GM18517 (cell line): ENCODE results near the gene RPS19.

Experiments used
- ATAC-seq: cut with Tn5 transposase; IDR thresholded peaks from one replicate; pipeline ENCODE4 v1.9.1; 2021; ENCODE audit warnings: mild to moderate bottlenecking, moderate library complexity; ENCODE audit not compliant: unreplicated experiment

The RPS19 gene

GRCh38 chr19:41859618-41860418 is at the start of gene RPS19:
Gene RPS19, plus strand, starts transcription at chr19:41860255. Its CDS starts 520 bp downstream, at chr19:41860775.
- peak; percentile 74 for ATAC-seq

- no peak for ATAC-seq
These were observed 49.8 kb upstream of the RPS19 start for GRCh38 chr19:41810301-41810700.

GRCh38 chr19:41811036-41811435 is 49.0 kb upstream of the RPS19 start:
- ATAC-seq: no peak

DNA sequence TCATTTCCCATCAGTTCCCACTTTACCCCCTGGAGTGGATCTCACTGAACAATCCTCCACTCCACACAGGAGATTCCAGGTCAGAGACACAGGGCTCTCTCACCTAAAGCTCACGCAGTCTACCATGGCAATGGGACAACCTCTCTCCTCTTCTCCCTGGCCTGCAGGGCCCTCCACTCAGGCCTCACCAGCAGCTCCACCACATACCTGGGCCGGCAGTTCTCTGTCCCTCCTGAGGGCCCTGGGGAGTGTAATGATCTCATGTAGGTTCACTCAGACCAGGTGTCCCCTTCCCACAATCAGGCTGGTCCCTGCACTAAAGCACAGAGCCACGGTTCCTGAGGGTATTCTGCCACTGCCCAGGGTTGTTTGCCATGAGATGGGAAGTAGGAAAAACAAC is 48.1 kb upstream of the RPS19 start:
- ATAC-seq: no peak

GRCh38 chr19:41813911-41814310 is 46.1 kb upstream of the RPS19 start:
- ATAC-seq: no peak

- ATAC-seq: no peak
These were observed 44.8 kb upstream of the RPS19 start for GRCh38 chr19:41815301-41815700.

DNA sequence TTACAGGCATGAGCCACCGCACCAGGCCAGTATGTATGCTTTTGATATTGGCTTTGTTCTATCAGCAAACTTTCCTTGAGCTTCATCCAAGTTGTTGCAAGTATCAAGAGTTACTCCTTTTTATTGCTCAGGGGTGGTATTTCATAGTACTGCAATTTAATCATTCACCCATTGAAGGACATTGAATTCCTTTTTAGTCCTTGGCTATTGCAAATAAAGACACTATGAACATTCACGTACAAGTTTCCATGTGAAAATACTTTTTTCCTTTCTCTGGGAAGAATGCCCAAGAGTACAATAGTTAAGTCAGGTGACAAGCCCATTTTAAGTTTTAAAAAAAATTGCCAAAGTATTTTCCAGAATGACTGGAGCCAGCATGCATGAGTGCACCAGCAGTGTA is 43.3 kb upstream of the RPS19 start:
- ATAC-seq: no peak

DNA sequence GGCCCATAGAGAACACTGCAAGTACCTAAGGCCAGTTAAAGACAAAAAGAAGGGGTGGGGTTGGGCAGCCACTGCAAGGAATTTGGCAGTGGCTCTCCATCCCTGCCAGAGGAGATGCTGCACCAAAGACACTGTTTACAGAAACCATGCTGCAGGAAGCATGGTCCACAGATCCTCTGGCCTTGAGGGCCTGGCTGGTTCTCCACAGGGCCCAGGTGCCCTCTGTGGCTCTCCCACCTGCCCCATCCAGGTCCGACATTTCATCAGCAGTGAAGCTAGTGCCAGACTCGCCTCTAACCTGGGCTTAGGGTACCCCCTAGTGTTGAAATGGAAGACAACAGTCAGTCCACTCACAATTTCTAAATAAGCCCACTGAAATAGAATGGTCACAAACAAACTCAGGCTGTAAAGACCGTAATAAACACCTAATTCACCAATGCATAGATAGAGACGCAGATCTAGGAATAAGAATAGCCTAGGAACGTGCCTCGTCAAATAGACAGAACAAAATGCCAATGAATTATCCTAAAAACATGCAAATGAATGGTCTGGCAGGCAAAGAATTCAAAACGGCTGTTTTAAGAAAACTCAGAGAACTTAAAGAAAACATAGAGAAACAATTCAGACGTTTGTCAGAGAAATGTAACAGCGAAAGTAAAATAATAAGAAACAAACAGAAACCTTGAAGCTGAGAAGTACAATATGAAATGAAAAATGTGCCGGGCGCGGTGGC is 38.9 kb upstream of the RPS19 start:
- ATAC-seq: no peak

DNA sequence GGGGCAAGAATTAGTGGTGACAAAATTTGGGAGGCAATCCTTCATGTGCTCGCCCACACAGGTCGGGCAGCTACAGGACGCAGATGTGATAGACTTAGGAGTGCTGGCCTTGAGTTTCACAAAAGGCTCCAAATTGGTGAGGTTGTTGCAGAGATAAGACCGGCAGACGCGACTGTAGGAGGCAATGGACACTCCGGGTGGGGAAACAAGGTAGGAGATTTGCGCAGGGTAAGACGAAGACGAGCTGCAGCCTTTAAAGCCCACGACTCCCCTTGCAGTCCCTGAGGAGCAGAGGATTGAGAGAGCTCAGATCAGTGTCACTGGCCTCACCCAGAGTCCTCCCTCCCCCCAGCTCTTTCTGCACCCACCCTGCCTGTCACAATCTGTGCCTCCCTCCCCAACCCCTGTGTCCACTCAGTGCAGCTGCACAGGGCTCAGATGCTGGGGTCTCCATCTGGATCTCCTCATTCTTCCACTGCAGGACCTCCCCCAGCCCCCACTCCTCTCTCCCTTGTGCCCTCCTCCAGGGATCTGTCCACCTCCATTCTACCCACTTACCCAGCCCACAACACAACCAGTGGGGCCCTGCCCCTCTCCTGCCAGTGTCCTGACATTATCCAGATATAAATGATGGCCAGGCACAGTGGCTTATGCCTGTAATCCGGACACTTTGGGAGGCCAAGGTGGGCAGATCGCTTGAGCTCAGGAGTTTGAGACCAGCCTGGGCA is 21.9 kb upstream of the RPS19 start:
- no peak for ATAC-seq

GRCh38 chr19:41839211-41839610 is 20.8 kb upstream of the RPS19 start:
- ATAC-seq: no peak

- no peak for ATAC-seq
These were observed 16.7 kb upstream of the RPS19 start for GRCh38 chr19:41843371-41843770.

- no peak for ATAC-seq
These were observed 15.5 kb upstream of the RPS19 start, which contains the start of gene LYPD4 for GRCh38 chr19:41844601-41845000. Gene LYPD4, minus strand, starts transcription at chr19:41844683. Its CDS starts 5,398 bp downstream, at chr19:41839285.

- no peak for ATAC-seq
These were observed 15.2 kb upstream of the RPS19 start, which contains the start of gene DMRTC2 for GRCh38 chr19:41845001-41845050. Gene DMRTC2, plus strand, starts transcription at chr19:41845042. Its CDS starts 2,387 bp downstream, at chr19:41847429.

GRCh38 chr19:41845051-41845590 is 14.9 kb upstream of the RPS19 start:
- ATAC-seq: no peak

DNA sequence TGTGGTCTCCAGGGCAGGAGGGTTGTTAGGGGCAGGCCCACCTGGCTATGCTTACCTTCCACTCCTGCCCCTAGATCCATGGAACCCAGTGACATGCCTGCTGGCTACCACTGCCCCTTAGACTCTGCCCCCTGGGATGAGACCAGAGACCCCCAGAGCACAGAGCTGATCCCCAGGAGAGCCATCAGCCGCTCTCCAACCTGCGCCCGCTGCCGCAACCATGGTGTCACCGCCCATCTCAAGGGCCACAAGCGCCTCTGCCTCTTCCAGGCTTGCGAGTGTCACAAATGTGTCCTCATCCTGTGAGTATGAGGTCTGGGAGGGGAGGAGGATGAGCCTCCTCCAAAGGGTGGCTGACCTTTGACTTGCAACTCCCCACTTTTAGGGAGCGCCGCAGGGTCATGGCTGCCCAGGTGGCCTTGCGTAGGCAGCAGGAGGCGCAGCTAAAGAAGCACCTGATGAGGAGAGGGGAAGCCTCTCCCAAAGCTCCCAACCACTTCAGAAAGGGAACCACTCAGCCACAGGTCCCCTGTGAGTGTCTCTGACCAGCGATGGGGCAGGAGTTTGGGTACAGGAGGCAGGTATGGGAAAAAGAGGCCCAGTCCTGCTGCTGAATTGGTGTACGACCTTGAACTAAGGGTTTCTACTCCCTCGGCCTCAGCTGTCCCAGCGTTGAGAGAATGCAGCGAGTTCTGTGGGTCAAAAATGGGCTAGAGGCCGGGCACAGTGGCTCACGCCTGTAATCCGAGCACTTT is 12.5 kb upstream of the RPS19 start:
- no peak for ATAC-seq

DNA sequence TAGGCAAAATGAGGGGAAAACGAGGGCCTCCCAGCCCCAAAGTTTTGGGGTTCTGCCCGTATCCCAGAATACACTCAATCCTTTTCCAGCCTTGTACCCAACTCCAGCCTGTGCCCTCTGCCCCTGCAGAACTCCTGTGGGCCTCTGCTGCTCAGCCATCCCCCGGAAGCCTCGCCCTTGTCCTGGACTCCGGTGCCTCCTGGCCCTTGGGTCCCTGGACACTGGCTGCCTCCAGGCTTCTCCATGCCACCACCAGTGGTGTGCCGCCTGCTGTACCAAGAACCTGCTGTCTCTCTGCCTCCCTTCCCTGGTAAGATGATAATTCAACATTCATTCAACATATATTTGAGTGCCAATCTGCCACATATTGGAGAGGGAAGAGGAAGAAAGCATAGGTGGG is 11.4 kb upstream of the RPS19 start:
- no peak for ATAC-seq

DNA sequence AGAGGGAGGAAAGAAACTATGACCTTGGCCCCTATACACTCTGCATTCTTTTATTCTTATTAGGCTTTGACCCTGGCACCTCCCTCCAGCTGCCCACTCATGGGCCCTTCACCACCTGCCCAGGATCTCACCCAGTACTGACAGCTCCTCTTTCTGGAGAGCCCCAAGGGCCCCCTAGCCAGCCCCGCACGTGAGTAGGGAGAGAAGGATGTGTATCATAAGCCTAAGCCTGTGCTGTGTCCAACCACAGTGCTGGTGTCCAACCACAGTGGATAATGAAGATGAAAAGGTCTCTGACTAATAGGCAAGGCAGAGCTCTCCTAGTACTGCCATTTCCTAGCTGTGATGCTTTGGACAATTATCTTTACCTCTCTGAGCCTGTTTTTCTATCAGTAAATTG is 11.0 kb upstream of the RPS19 start:
- no peak for ATAC-seq

GRCh38 chr19:41850381-41850780 is 9.7 kb upstream of the RPS19 start:
- no peak for ATAC-seq

DNA sequence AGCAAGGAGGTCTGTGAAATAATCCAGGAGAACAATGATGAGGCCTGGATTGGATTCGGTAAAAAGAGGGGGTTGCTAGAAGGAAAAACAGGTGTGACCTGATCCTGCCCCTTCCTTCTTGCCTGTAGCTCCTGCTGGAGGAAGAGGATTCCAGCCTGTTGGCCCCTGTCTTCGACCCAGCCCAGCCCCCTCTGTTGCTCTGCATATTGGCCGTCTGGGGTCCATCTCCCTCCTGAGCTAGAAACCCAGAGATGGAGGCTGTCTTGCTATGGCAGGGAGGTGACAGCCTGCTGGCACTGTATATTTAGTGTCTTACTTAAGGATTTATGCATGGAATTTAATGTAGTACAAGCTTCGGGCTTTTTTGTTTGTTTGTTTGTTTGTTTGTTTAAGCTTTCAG is 8.6 kb upstream of the RPS19 start:
- ATAC-seq: no peak

- no peak for ATAC-seq
These were observed 6.7 kb upstream of the RPS19 start for GRCh38 chr19:41853344-41853743.

DNA sequence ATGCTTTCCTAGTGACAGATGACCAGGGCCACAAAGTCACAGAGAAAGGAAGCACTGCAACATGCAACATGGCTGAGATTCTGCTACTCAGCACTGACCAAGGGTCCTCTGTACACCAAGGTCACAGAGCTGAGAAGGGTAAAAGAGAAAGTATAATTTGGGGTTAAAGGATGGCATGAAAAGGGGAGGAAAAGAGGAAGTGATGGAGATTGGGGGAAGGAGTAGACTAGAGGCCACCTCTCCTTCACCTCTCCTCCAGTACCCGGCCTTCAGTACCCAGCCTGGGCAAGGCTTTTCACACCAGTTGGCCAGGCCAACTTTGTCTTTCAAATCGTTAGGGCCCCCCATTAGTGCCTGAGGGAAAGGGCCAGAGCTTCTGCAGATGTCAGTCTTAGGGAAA is 6.3 kb upstream of the RPS19 start:
- no peak for ATAC-seq
